GM12872 (cell line): Measurements from ENCODE around the gene CLSTN2.

Experiments
- CTCF ChIP-seq: IDR thresholded peaks from 3 replicates; pipeline ENCODE4 v1.5.1; 2011; ENCODE audit warnings: low read depth, mild to moderate bottlenecking, low read length, moderate library complexity; ENCODE audit not compliant: insufficient read depth

Gene CLSTN2

GRCh38 chr3:140552403-140552802, 617.4 kb downstream of the CLSTN2 start:
- no peak for TF ChIP-seq CTCF

GRCh38 chr3:140552898-140553297, 617.9 kb downstream of the CLSTN2 start:
- TF ChIP-seq CTCF = no peak

DNA sequence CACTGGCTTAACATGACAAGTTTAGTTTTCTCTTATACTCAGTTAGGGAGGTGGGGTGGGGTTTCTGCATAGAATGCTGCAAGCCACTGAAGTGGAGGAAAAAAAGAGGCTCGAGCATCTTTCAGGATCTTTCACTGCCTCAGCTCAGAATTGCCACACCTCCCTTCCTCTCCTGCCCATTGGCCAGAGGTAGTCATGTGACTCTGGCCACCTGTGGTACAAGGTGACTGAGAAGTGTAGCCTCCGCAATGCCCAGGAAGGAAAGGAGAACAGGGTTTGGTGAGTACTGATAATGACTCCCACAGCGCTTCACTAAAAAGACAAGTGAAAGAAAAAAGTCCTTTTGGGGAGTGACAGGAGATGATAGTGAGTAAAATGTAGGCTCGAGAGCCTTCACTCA, 618.6 kb downstream of the CLSTN2 start:
- TF ChIP-seq CTCF = no peak

GRCh38 chr3:140555666-140556065, 620.7 kb downstream of the CLSTN2 start:
- TF ChIP-seq CTCF = no peak

- no peak for TF ChIP-seq CTCF
Observed at GRCh38 chr3:140557476-140557875, 622.5 kb downstream of the CLSTN2 start.

- no peak for TF ChIP-seq CTCF
Observed at GRCh38 chr3:140559546-140559945, 624.6 kb downstream of the CLSTN2 start.

DNA sequence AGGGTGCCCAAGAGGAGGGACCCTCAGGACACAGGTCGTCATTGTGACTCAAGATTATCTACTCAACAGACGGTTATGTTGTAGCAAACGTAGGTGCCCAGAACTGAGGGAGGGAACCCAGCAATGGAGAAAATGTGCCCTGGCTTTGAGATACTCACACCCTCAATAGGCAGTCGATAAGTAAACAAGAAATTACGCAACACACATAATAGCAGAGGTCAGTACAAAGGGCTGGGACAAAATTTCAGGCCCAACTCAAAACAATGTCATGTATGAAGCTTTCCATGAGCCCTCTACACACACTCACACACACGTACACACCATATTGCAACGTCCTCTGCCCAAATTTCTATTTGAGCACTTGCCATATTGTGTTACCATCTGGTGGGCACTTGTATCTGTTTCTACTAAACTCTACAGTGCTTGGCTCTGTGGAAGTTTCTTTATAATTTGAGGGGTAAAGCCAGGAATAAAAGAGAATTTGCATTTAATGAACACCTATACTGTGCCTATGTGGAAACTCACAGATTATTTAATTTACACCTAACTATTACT, 628.3 kb downstream of the CLSTN2 start:
- no peak for TF ChIP-seq CTCF
